Cardiac fibroblast (primary cell): Measurements from ENCODE around the gene CDH13.

Experiments used
- DNase-seq, 2 donors: peaks; one replicate each; pipeline versions ENCODE4 v3.0.0 to v3.0.0-alpha.2; 2010; ENCODE audit warnings: low read depth in 2 of 2
- H3K4me3 ChIP-seq, 2 donors: replicated peaks in 1 of 2; 1 replicate in 1 of 2; 2 replicates in 1 of 2; pipeline ENCODE4 v1.5.1; 2011; ENCODE audit warnings: low read depth in 2 of 2, low read length in 2 of 2, mild to moderate bottlenecking in 2 of 2, moderate library complexity in 1 of 2
- TF ChIP-seq, protein P1 (sequence below): IDR thresholded peaks from one replicate; pipeline ENCODE4 v1.5.1; 2011; ENCODE audit warnings: low read depth, mild to moderate bottlenecking, low read length, inconsistent platforms

The CDH13 gene

GRCh38 chr16:83134638-83135037 lies 507.9 kb downstream of the CDH13 start:
- TF ChIP-seq, protein P1, sequence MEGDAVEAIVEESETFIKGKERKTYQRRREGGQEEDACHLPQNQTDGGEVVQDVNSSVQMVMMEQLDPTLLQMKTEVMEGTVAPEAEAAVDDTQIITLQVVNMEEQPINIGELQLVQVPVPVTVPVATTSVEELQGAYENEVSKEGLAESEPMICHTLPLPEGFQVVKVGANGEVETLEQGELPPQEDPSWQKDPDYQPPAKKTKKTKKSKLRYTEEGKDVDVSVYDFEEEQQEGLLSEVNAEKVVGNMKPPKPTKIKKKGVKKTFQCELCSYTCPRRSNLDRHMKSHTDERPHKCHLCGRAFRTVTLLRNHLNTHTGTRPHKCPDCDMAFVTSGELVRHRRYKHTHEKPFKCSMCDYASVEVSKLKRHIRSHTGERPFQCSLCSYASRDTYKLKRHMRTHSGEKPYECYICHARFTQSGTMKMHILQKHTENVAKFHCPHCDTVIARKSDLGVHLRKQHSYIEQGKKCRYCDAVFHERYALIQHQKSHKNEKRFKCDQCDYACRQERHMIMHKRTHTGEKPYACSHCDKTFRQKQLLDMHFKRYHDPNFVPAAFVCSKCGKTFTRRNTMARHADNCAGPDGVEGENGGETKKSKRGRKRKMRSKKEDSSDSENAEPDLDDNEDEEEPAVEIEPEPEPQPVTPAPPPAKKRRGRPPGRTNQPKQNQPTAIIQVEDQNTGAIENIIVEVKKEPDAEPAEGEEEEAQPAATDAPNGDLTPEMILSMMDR = no peak
- no peak overlapping the region for H3K4me3 ChIP-seq
- DNase-seq = no peak

- no peak overlapping the region for H3K4me3 ChIP-seq
Measured at GRCh38 chr16:83136419-83136818, 509.6 kb downstream of the CDH13 start.

DNA sequence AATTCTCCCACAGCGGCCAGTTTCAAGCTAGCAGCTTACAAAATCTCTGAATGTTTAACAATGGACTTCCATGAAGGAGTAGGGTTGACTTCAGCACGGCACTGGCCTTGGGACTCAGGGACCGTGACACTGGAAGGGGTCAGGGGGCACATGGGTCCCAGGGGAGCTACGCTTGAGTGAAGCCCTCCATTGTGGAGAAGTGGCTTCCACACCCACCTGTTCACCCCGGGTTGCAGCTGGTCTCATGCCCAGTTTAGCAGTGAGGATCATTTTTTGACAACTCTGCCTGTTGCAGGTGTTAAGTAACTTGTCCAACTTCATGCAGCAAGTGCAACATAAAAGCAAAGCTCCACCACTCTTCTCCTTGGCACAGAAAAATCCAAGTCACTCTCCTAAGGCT lies 510.2 kb downstream of the CDH13 start:
- no peak for DNase-seq
- peak overlapping the region; percentile 24 to 34 for H3K4me3 ChIP-seq
- TF ChIP-seq, protein P1 = no peak

More at GRCh38 chr16:83136419-83136818, 509.6 kb downstream of the CDH13 start:
- DNase-seq = no peak
- TF ChIP-seq, protein P1 = no peak

GRCh38 chr16:83137326-83137781 lies 510.6 kb downstream of the CDH13 start:
- H3K4me3 ChIP-seq = peak overlapping the region; percentile 24 to 34
- TF ChIP-seq, protein P1 = no peak

GRCh38 chr16:83137894-83138293 lies 511.1 kb downstream of the CDH13 start:
- DNase-seq = no peak
- no peak overlapping the region for H3K4me3 ChIP-seq
- TF ChIP-seq, protein P1 = no peak

More at GRCh38 chr16:83137326-83137781, 510.6 kb downstream of the CDH13 start:
- DNase-seq = peak; percentile 77 to 79

DNA sequence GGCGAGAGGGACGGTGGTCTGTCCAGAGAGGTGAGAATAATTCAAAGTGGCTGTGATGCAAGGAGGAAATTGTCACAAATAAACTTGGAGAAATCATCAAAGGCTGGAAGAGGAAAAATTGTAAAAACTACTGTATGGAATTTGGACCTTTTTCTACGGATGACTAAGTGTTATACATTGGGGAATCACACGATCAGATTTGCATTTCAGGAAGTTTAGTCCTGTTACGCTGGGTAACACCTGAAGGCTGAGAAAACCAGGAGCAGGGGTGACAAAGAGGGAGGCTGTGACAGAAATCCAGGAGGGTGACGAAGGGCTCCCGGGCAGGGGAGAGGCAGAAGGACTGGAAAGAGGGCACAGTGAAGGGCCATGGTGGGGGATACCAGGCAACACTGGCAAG lies 511.7 kb downstream of the CDH13 start:
- H3K4me3 ChIP-seq = no peak overlapping the region
- no peak for DNase-seq
- TF ChIP-seq, protein P1 = no peak
